Measurements from ENCODE around the gene BTRC. TPM values are rescaled to one million over a fixed set of nuclear protein-coding genes. Genes with fewer than 3 reads are reported as not detected.
"Not testable (repeated sequence)": the region's sequence is repeated elsewhere in the genome, so short reads cannot be mapped to it uniquely, and the experiment has no call there.

BTRC gene
- total and polyA plus RNA-seq, 2 experiments from 2014 or later, result 8.4 to 11.4 TPM

- Histone ChIP-seq H3K4me2 (ENCODE audit: unreplicated experiment) (no peak overlapping the region), H3K4me3 (no peak overlapping the region), H3K27me3 (replicated peaks; ENCODE audit: insufficient read depth) (no peaks in the 10 kb centered on the region), H2AFZ (no peak overlapping the region), H3K27ac (no peak overlapping the region), H3K9me2 (ENCODE audit: insufficient read depth) (no peaks in the 10 kb centered on the region), H3K9me3 (ENCODE audit: low read depth) (no peaks in the 10 kb centered on the region), H3K36me3 (ENCODE audit: low read depth) (no peaks in the 10 kb centered on the region), H3K4me1 (ENCODE audit: insufficient read depth) (peaks cover 17% of the 10 kb centered on the region; the same call in 1 of the 2 replicates), H3K9ac (no peak overlapping the region), H3F3A (ENCODE audit: insufficient read depth) (peaks cover 11% of the 10 kb centered on the region; the same call in 1 of the 2 replicates), H4K20me1 (ENCODE audit: insufficient read depth) (peaks cover 13% of the 10 kb centered on the region), H3K79me2 (ENCODE audit: insufficient read depth) (peaks cover 95% of the 10 kb centered on the region)
- in situ Hi-C loops (cut with MboI), result no loop called here
- DNase-seq, result peak; percentile 32
- 66% methylated on average over 5 of the region's 5 CpGs for WGBS, 2 experiments (ENCODE audit: low coverage in 1 of 2, low lambda C conversion rate in 2 of 2, missing lambda C conversion rate in 2 of 2)
- TF ChIP-seq EZH2phosphoT487 (IDR thresholded peaks at IDR 0.05; ENCODE audit: insufficient read depth, low read depth), result no peak
- no peak for TF ChIP-seq EZH2 (IDR thresholded peaks at IDR 0.05; ENCODE audit: insufficient read depth, poor library complexity, severe bottlenecking)
These were observed 4.8 kb downstream of the BTRC start for GRCh38 chr10:101358706-101359300.

- DNase-seq; H3K36me3 ChIP-seq (ENCODE audit: low read depth); H3K27ac ChIP-seq; H3K9me2 ChIP-seq (ENCODE audit: insufficient read depth); H3K9ac ChIP-seq; H3K27me3 ChIP-seq (replicated peaks; ENCODE audit: insufficient read depth); H3K4me3 ChIP-seq; H3K4me2 ChIP-seq (ENCODE audit: unreplicated experiment); H3F3A ChIP-seq (ENCODE audit: insufficient read depth); in situ Hi-C loops (cut with MboI); H2AFZ ChIP-seq; H3K9me3 ChIP-seq (ENCODE audit: low read depth): not testable (repeated sequence)
- peaks cover 20% of the 10 kb centered on the region for H4K20me1 ChIP-seq (ENCODE audit: insufficient read depth)
- 90 to 95% methylated on average over 7 to 8 of the region's 8 CpGs for WGBS, 2 experiments (ENCODE audit: low coverage in 1 of 2, low lambda C conversion rate in 2 of 2, missing lambda C conversion rate in 2 of 2)
- H3K79me2 ChIP-seq (ENCODE audit: insufficient read depth), result peaks cover 97% of the 10 kb centered on the region
- peaks cover 20% of the 10 kb centered on the region for H3K4me1 ChIP-seq (ENCODE audit: insufficient read depth)
These were observed 6.1 kb downstream of the BTRC start for GRCh38 chr10:101360090-101360489.

- H3K9ac ChIP-seq; H3K36me3 ChIP-seq (ENCODE audit: low read depth); H3K9me3 ChIP-seq (ENCODE audit: low read depth); H3K4me2 ChIP-seq (ENCODE audit: unreplicated experiment); H3K4me3 ChIP-seq; H3K27ac ChIP-seq; H3K27me3 ChIP-seq (replicated peaks; ENCODE audit: insufficient read depth); H3F3A ChIP-seq (ENCODE audit: insufficient read depth); DNase-seq; H3K9me2 ChIP-seq (ENCODE audit: insufficient read depth); in situ Hi-C loops (cut with MboI); H2AFZ ChIP-seq: not testable (repeated sequence)
- Histone ChIP-seq H3K79me2 (ENCODE audit: insufficient read depth) (peaks cover 90% of the 10 kb centered on the region), H3K4me1 (ENCODE audit: insufficient read depth) (peaks cover 14% of the 10 kb centered on the region), H4K20me1 (ENCODE audit: insufficient read depth) (peaks cover 24% of the 10 kb centered on the region)
- 89 to 90% methylated on average over 4 of the region's 4 CpGs for WGBS, 2 experiments (ENCODE audit: low coverage in 1 of 2, low lambda C conversion rate in 2 of 2, missing lambda C conversion rate in 2 of 2)
These were observed 6.9 kb downstream of the BTRC start for GRCh38 chr10:101360841-101361240.

GRCh38 chr10:101363850-101364400 is 10.0 kb downstream of the BTRC start:
- Histone ChIP-seq H3K9me2 (ENCODE audit: insufficient read depth) (no peaks in the 10 kb centered on the region), H3F3A (ENCODE audit: insufficient read depth) (no peaks in the 10 kb centered on the region), H3K9me3 (ENCODE audit: low read depth) (no peaks in the 10 kb centered on the region), H3K27ac (no peak overlapping the region), H3K4me1 (ENCODE audit: insufficient read depth) (peaks cover 19% of the 10 kb centered on the region), H3K79me2 (ENCODE audit: insufficient read depth) (peaks cover 72% of the 10 kb centered on the region), H3K4me3 (no peak overlapping the region), H2AFZ (no peak overlapping the region), H3K9ac (no peak overlapping the region), H3K4me2 (ENCODE audit: unreplicated experiment) (peak overlapping the region; percentile 3), H3K36me3 (ENCODE audit: low read depth) (no peaks in the 10 kb centered on the region), H3K27me3 (replicated peaks; ENCODE audit: insufficient read depth) (no peaks in the 10 kb centered on the region), H4K20me1 (ENCODE audit: insufficient read depth) (peaks cover 24% of the 10 kb centered on the region)
- TF ChIP-seq EZH2phosphoT487 (IDR thresholded peaks at IDR 0.05; ENCODE audit: insufficient read depth, low read depth) (no peak), EZH2 (IDR thresholded peaks at IDR 0.05; ENCODE audit: insufficient read depth, poor library complexity, severe bottlenecking) (no peak)
- DNase-seq, result no peak
- WGBS, 2 experiments (ENCODE audit: low coverage in 1 of 2, low lambda C conversion rate in 2 of 2, missing lambda C conversion rate in 2 of 2), result 82 to 88% methylated on average over 2 of the region's 2 CpGs
- in situ Hi-C loops (cut with MboI), result no loop called here

- no peaks in the 10 kb centered on the region for H3K9me2 ChIP-seq (ENCODE audit: insufficient read depth)
- H3K79me2 ChIP-seq (ENCODE audit: insufficient read depth), result peaks cover 72% of the 10 kb centered on the region
- in situ Hi-C loops (cut with MboI), result no loop called here
- no peak overlapping the region for H2AFZ ChIP-seq
- H3K27ac ChIP-seq, result no peak overlapping the region
- peaks cover 19% of the 10 kb centered on the region for H3K4me1 ChIP-seq (ENCODE audit: insufficient read depth)
- H3K9me3 ChIP-seq (ENCODE audit: low read depth), result no peaks in the 10 kb centered on the region
- H3F3A ChIP-seq (ENCODE audit: insufficient read depth), result no peaks in the 10 kb centered on the region
- no peaks in the 10 kb centered on the region for H3K36me3 ChIP-seq (ENCODE audit: low read depth)
- H3K4me3 ChIP-seq, result no peak overlapping the region
- whole genome bisulfite sequencing, 2 experiments (ENCODE audit: low coverage in 1 of 2, low lambda C conversion rate in 2 of 2, missing lambda C conversion rate in 2 of 2), result 91 to 96% methylated on average over 7 of the region's 7 CpGs
- no peak overlapping the region for H3K4me2 ChIP-seq (ENCODE audit: unreplicated experiment)
- TF ChIP-seq EZH2 (IDR thresholded peaks at IDR 0.05; ENCODE audit: insufficient read depth, poor library complexity, severe bottlenecking), result no peak
- no peak for TF ChIP-seq EZH2phosphoT487 (IDR thresholded peaks at IDR 0.05; ENCODE audit: insufficient read depth, low read depth)
- H3K9ac ChIP-seq, result no peak overlapping the region
- H3K27me3 ChIP-seq (replicated peaks; ENCODE audit: insufficient read depth), result no peaks in the 10 kb centered on the region
- H4K20me1 ChIP-seq (ENCODE audit: insufficient read depth), result peaks cover 24% of the 10 kb centered on the region
- no peak for DNase-seq
These were observed 10.8 kb downstream of the BTRC start for GRCh38 chr10:101364721-101365120.
